K562 (cell line): Measurements from ENCODE around the gene IFT172. TPM values are rescaled to one million over a fixed set of nuclear protein-coding genes. Genes with fewer than 3 reads are reported as not detected.

Source experiments
- ATAC-seq: fragments of 200-7000 bp; cut with Tn5 transposase; 3 replicates; pipeline ENCODE4 v1.9.1; 2020; ENCODE audit warnings: moderate library complexity
- BruUV-seq: library from RNA; stranded (reverse); fragments of 400-500 nt; replicated peaks from 2 replicates; lab custom pipeline; 2021; lab: Mats Ljungman, UMichigan
- CTCF ChIA-PET: fragments of 300-600 bp; formaldehyde crosslinking; extraction: SDS; loops from one replicate; lab custom pipeline; 2021; ENCODE audit warnings: low intra/inter-chr PET ratio; lab: Yijun Ruan, JAX
- POLR2A ChIA-PET: fragments of 300-600, 350-650 bp; sonication (Branson Sonifier 250); formaldehyde crosslinking; extraction: SDS; loops from one replicate; lab custom pipeline; 2021; ENCODE audit warnings: antibody characterized with exemption, inconsistent platforms; lab: Yijun Ruan, JAX
- DNase-seq, 4 experiments: peaks; one replicate each; pipeline versions ENCODE4 v3.0.0 to v3.0.0-alpha.2; 2011 to 2018; ENCODE audit warnings: low spot score in 3 of 4, mixed read lengths in 3 of 4; ENCODE audit errors: extremely low read depth in 1 of 4
- FAIRE-seq: peaks from 2 replicates; lab custom pipeline; 2011; peaks lifted over from hg19 to GRCh38; lab: Jason Lieb, UNC
- H2AFZ ChIP-seq: 2 replicates; pipeline ENCODE4 v1.6.0; 2011; ENCODE audit warnings: low read depth, low read length, control low read depth, inconsistent platforms
- H3K27ac ChIP-seq: fragments of 200-600 bp; 3 replicates; pipeline ENCODE4 v1.8.0; 2011; ENCODE audit warnings: low read depth, mild to moderate bottlenecking, control low read depth, inconsistent platforms, low read length, moderate library complexity, mixed read lengths; ENCODE audit errors: extremely low read depth
- H3K27me3 ChIP-seq, 2 experiments: fragments of 300-600 bp in 1 of 2; 2 replicates in 1 of 2; 3 replicates in 1 of 2; pipeline versions ENCODE4 v1.6.0 to v1.8.0; 2011; ENCODE audit warnings: inconsistent platforms in 2 of 2, low read length in 2 of 2, mild to moderate bottlenecking in 1 of 2, mixed read lengths in 1 of 2, moderate library complexity in 1 of 2; ENCODE audit not compliant: control insufficient read depth in 2 of 2, insufficient read depth in 2 of 2
- H3K36me3 ChIP-seq: fragments of 300-600 bp; 3 replicates; pipeline ENCODE4 v1.8.0; 2011; ENCODE audit warnings: mild to moderate bottlenecking, low read length, inconsistent platforms; ENCODE audit not compliant: control insufficient read depth, insufficient read depth
- H3K4me1 ChIP-seq, 2 experiments: fragments of 200-600 bp in 1 of 2; replicated peaks in 1 of 2; 2 replicates in 1 of 2; 3 replicates in 1 of 2; pipeline versions ENCODE4 v1.5.1 to v1.8.0; 2011; ENCODE audit warnings: inconsistent platforms in 2 of 2, low read length in 2 of 2, mild to moderate bottlenecking in 1 of 2, mixed read lengths in 1 of 2, moderate library complexity in 1 of 2; ENCODE audit not compliant: control insufficient read depth in 2 of 2, insufficient read depth in 2 of 2
- H3K4me2 ChIP-seq: 2 replicates; pipeline ENCODE4 v1.6.1; 2011; ENCODE audit warnings: low read length, control low read depth, inconsistent platforms, mixed read lengths; ENCODE audit not compliant: insufficient read depth
- H3K4me3 ChIP-seq: fragments of 200-600 bp; sonication (generic), shearing (Covaris generic); 2 replicates; pipeline ENCODE4 v1.5.1; 2016; ENCODE audit warnings: control low read depth, inconsistent platforms
- H3K79me2 ChIP-seq: fragments of 200-600 bp; 3 replicates; pipeline ENCODE4 v1.8.0; 2011; ENCODE audit warnings: low read length, inconsistent platforms; ENCODE audit not compliant: control insufficient read depth, insufficient read depth
- H3K9ac ChIP-seq, 2 experiments: 2 replicates each; pipeline versions ENCODE4 v1.6.0 to v1.6.1; 2011; ENCODE audit warnings: low read depth in 2 of 2, low read length in 2 of 2, control low read depth in 1 of 2, inconsistent platforms in 1 of 2, mild to moderate bottlenecking in 1 of 2, mixed read lengths in 1 of 2; ENCODE audit not compliant: insufficient read depth in 1 of 2
- H3K9me1 ChIP-seq: one replicate; pipeline ENCODE4 v1.6.0; 2011; ENCODE audit warnings: inconsistent platforms, mild to moderate bottlenecking, low read length, moderate library complexity; ENCODE audit not compliant: control insufficient read depth, insufficient read depth
- H3K9me3 ChIP-seq: replicated peaks from 2 replicates; pipeline ENCODE4 v1.5.1; 2011; ENCODE audit warnings: low read depth, low read length, inconsistent platforms; ENCODE audit not compliant: control insufficient read depth, insufficient read depth
- H4K20me1 ChIP-seq: replicated peaks from 2 replicates; pipeline ENCODE4 v1.6.1; 2011; ENCODE audit warnings: low read length, inconsistent platforms, mixed read lengths; ENCODE audit not compliant: control insufficient read depth, insufficient read depth
- L3MBTL2 ChIP-seq: fragments of 450-650 bp; IDR thresholded peaks from 2 replicates; pipeline ENCODE4 v1.6.1; 2016; ENCODE audit warnings: mild to moderate bottlenecking, moderate library complexity
- SMAD4 ChIP-seq: fragments of 250-450 bp; sonication (Bioruptor Pico); conservative IDR thresholded peaks from 2 replicates; pipeline ENCODE4 v1.8.0; 2021; ENCODE audit warnings: inconsistent platforms, mild to moderate bottlenecking, moderate library complexity
- STAT5A ChIP-seq: IDR thresholded peaks from 2 replicates; pipeline ENCODE4 v1.6.1; 2012; ENCODE audit warnings: low read length, inconsistent platforms, borderline replicate concordance
- WGBS: fragments of 100-300 bp; shearing (Covaris generic); methylation state at CpG from one replicate; pipeline ENCODE4 v1.1.6; 2016; ENCODE audit warnings: low coverage, mixed read lengths; ENCODE audit not compliant: insufficient coverage; ENCODE audit errors: missing lambda C conversion rate; 5-methylcytosine and 5-hydroxymethylcytosine counted together
- in situ Hi-C: fragments of 300-500 bp; cut with MboI; formaldehyde crosslinking; loops from 4 replicates; pipeline ENCODE4 v1.15.0; 2018; ENCODE audit warnings: inconsistent platforms, mixed read lengths
- intact Hi-C: fragments of 100-400 bp; cut with micrococcal nuclease; formaldehyde crosslinking; loops from 2 replicates; pipeline ENCODE4 v1.14.2; 2022
- polyA plus RNA-seq, 8 experiments: library from polyadenylated mRNA; depleted of rRNA in 4 of 8; stranded (reverse) in 5 of 8; unstranded in 3 of 8; fragments of >200 nt; fragmentation: Nextera tagmentation in 2 of 8; fragmentation: Illumina TruSeq in 1 of 8; extraction: Ambion mirVana in 2 of 8; extraction: Trizol in 1 of 8; gene quantifications; 2 replicates each; pipeline versions ENCODE4 v1.2.1 to v1.2.3, GENCODE V29; 2011 to 2014; ENCODE audit warnings: inconsistent platforms in 1 of 8, missing spikeins in 1 of 8
- total RNA-seq, 7 experiments: library from RNA; depleted of rRNA in 6 of 7; stranded (reverse); fragments of >200 nt in 6 of 7; fragmentation: Illumina TruSeq in 2 of 7; extraction: Trizol in 2 of 7; gene quantifications; 2 replicates each; pipeline versions ENCODE4 v1.2.1 to v1.2.3, GENCODE V29; 2011 to 2021; ENCODE audit warnings: low replicate concordance in 1 of 7
- TF ChIP-seq, protein P1 (sequence below): fragments of 450-650 bp; IDR thresholded peaks from 2 replicates; pipeline ENCODE4 v1.6.1; 2016; ENCODE audit warnings: mild to moderate bottlenecking, moderate library complexity

Gene IFT172
- total and polyA plus RNA-seq, 9 of the 15 experiments (the other 6 are each of a cell fraction or from before 2014, with no cell fraction given): 5.6 to 19.1 (median 13.5) TPM

GRCh38 chr2:27518782-27519113 is 29.2 kb upstream of the IFT172 start:
- no peaks in the 10 kb centered on the region for H3K27me3 ChIP-seq
- H3K4me2 ChIP-seq: no peak overlapping the region
- no peaks in the 10 kb centered on the region for H3K36me3 ChIP-seq
- H2AFZ ChIP-seq: peak overlapping the region; percentile 87
- BruUV-seq: no TSS peak
- ATAC-seq (peak; percentile 15; the same call in 2 of the 3 replicates), FAIRE-seq (no peak)
- no peaks in the 10 kb centered on the region for H3K79me2 ChIP-seq
- POLR2A ChIA-PET: interaction anchor here (1.0 kb wide), 2 partner anchors 8 to 19 kb away, joined by 3 to 6 read pairs; a partner anchor contains a TSS
- peaks cover 4 to 5% of the 10 kb centered on the region in 2 experiments; a peak in 3 of 5 replicates for H3K4me1 ChIP-seq
- peak overlapping the region; percentile 10 to 68; a peak in 1 of 4 replicates for H3K9ac ChIP-seq
- H3K27ac ChIP-seq: peak overlapping the region; percentile 34; the same call in 2 of the 3 replicates
- H4K20me1 ChIP-seq: no peaks in the 10 kb centered on the region
- CTCF ChIA-PET: no interaction called here
- TF ChIP-seq SMAD4 (CRISPR knock-in tag) (0 out of 2 replicates have a peak, but pooled peaks have one; percentile 11), STAT5A (no peak), L3MBTL2 (0 out of 2 replicates have a peak, but pooled peaks have one; percentile 34)
- TF ChIP-seq, protein P1, sequence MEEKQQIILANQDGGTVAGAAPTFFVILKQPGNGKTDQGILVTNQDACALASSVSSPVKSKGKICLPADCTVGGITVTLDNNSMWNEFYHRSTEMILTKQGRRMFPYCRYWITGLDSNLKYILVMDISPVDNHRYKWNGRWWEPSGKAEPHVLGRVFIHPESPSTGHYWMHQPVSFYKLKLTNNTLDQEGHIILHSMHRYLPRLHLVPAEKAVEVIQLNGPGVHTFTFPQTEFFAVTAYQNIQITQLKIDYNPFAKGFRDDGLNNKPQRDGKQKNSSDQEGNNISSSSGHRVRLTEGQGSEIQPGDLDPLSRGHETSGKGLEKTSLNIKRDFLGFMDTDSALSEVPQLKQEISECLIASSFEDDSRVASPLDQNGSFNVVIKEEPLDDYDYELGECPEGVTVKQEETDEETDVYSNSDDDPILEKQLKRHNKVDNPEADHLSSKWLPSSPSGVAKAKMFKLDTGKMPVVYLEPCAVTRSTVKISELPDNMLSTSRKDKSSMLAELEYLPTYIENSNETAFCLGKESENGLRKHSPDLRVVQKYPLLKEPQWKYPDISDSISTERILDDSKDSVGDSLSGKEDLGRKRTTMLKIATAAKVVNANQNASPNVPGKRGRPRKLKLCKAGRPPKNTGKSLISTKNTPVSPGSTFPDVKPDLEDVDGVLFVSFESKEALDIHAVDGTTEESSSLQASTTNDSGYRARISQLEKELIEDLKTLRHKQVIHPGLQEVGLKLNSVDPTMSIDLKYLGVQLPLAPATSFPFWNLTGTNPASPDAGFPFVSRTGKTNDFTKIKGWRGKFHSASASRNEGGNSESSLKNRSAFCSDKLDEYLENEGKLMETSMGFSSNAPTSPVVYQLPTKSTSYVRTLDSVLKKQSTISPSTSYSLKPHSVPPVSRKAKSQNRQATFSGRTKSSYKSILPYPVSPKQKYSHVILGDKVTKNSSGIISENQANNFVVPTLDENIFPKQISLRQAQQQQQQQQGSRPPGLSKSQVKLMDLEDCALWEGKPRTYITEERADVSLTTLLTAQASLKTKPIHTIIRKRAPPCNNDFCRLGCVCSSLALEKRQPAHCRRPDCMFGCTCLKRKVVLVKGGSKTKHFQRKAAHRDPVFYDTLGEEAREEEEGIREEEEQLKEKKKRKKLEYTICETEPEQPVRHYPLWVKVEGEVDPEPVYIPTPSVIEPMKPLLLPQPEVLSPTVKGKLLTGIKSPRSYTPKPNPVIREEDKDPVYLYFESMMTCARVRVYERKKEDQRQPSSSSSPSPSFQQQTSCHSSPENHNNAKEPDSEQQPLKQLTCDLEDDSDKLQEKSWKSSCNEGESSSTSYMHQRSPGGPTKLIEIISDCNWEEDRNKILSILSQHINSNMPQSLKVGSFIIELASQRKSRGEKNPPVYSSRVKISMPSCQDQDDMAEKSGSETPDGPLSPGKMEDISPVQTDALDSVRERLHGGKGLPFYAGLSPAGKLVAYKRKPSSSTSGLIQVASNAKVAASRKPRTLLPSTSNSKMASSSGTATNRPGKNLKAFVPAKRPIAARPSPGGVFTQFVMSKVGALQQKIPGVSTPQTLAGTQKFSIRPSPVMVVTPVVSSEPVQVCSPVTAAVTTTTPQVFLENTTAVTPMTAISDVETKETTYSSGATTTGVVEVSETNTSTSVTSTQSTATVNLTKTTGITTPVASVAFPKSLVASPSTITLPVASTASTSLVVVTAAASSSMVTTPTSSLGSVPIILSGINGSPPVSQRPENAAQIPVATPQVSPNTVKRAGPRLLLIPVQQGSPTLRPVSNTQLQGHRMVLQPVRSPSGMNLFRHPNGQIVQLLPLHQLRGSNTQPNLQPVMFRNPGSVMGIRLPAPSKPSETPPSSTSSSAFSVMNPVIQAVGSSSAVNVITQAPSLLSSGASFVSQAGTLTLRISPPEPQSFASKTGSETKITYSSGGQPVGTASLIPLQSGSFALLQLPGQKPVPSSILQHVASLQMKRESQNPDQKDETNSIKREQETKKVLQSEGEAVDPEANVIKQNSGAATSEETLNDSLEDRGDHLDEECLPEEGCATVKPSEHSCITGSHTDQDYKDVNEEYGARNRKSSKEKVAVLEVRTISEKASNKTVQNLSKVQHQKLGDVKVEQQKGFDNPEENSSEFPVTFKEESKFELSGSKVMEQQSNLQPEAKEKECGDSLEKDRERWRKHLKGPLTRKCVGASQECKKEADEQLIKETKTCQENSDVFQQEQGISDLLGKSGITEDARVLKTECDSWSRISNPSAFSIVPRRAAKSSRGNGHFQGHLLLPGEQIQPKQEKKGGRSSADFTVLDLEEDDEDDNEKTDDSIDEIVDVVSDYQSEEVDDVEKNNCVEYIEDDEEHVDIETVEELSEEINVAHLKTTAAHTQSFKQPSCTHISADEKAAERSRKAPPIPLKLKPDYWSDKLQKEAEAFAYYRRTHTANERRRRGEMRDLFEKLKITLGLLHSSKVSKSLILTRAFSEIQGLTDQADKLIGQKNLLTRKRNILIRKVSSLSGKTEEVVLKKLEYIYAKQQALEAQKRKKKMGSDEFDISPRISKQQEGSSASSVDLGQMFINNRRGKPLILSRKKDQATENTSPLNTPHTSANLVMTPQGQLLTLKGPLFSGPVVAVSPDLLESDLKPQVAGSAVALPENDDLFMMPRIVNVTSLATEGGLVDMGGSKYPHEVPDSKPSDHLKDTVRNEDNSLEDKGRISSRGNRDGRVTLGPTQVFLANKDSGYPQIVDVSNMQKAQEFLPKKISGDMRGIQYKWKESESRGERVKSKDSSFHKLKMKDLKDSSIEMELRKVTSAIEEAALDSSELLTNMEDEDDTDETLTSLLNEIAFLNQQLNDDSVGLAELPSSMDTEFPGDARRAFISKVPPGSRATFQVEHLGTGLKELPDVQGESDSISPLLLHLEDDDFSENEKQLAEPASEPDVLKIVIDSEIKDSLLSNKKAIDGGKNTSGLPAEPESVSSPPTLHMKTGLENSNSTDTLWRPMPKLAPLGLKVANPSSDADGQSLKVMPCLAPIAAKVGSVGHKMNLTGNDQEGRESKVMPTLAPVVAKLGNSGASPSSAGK: 0 out of 2 replicates have a peak, but pooled peaks have one; percentile 22
- TF ChIP-seq, all 486 proteins: peak for 3
- in situ Hi-C loops (no loop called here), intact Hi-C loops (no loop called here)
- 59% methylated on average over 4 of the region's 4 CpGs for WGBS
- Histone ChIP-seq H3K9me3 (no peaks in the 10 kb centered on the region), H3K4me3 (no peak overlapping the region), H3K9me1 (no peaks in the 10 kb centered on the region)
- DNase-seq: no peak
